K562 (cell line): ENCODE results near the gene ETS1. TPM values are rescaled to one million over a fixed set of nuclear protein-coding genes. Genes with fewer than 3 reads are reported as not detected.

Source experiments
- ATAC-seq: fragments of 200-7000 bp; cut with Tn5 transposase; 3 replicates; pipeline ENCODE4 v1.9.1; 2020; ENCODE audit warnings: moderate library complexity
- BruUV-seq: library from RNA; stranded (reverse); fragments of 400-500 nt; replicated peaks from 2 replicates; lab custom pipeline; 2021; lab: Mats Ljungman, UMichigan
- CTCF ChIA-PET: fragments of 300-600 bp; formaldehyde crosslinking; extraction: SDS; loops from one replicate; lab custom pipeline; 2021; ENCODE audit warnings: low intra/inter-chr PET ratio; lab: Yijun Ruan, JAX
- POLR2A ChIA-PET: fragments of 300-600, 350-650 bp; sonication (Branson Sonifier 250); formaldehyde crosslinking; extraction: SDS; loops from one replicate; lab custom pipeline; 2021; ENCODE audit warnings: antibody characterized with exemption, inconsistent platforms; lab: Yijun Ruan, JAX
- DNase-seq, 4 experiments: peaks; one replicate each; pipeline versions ENCODE4 v3.0.0 to v3.0.0-alpha.2; 2011 to 2018; ENCODE audit warnings: low spot score in 3 of 4, mixed read lengths in 3 of 4; ENCODE audit errors: extremely low read depth in 1 of 4
- FAIRE-seq: peaks from 2 replicates; lab custom pipeline; 2011; peaks lifted over from hg19 to GRCh38; lab: Jason Lieb, UNC
- H2AFZ ChIP-seq: 2 replicates; pipeline ENCODE4 v1.6.0; 2011; ENCODE audit warnings: low read depth, low read length, control low read depth, inconsistent platforms
- H3K27ac ChIP-seq: fragments of 200-600 bp; 3 replicates; pipeline ENCODE4 v1.8.0; 2011; ENCODE audit warnings: low read depth, mild to moderate bottlenecking, control low read depth, inconsistent platforms, low read length, moderate library complexity, mixed read lengths; ENCODE audit errors: extremely low read depth
- H3K27me3 ChIP-seq, 2 experiments: fragments of 300-600 bp in 1 of 2; 2 replicates in 1 of 2; 3 replicates in 1 of 2; pipeline versions ENCODE4 v1.6.0 to v1.8.0; 2011; ENCODE audit warnings: inconsistent platforms in 2 of 2, low read length in 2 of 2, mild to moderate bottlenecking in 1 of 2, mixed read lengths in 1 of 2, moderate library complexity in 1 of 2; ENCODE audit not compliant: control insufficient read depth in 2 of 2, insufficient read depth in 2 of 2
- H3K36me3 ChIP-seq: fragments of 300-600 bp; 3 replicates; pipeline ENCODE4 v1.8.0; 2011; ENCODE audit warnings: mild to moderate bottlenecking, low read length, inconsistent platforms; ENCODE audit not compliant: control insufficient read depth, insufficient read depth
- H3K4me1 ChIP-seq, 2 experiments: fragments of 200-600 bp in 1 of 2; replicated peaks in 1 of 2; 2 replicates in 1 of 2; 3 replicates in 1 of 2; pipeline versions ENCODE4 v1.5.1 to v1.8.0; 2011; ENCODE audit warnings: inconsistent platforms in 2 of 2, low read length in 2 of 2, mild to moderate bottlenecking in 1 of 2, mixed read lengths in 1 of 2, moderate library complexity in 1 of 2; ENCODE audit not compliant: control insufficient read depth in 2 of 2, insufficient read depth in 2 of 2
- H3K4me2 ChIP-seq: 2 replicates; pipeline ENCODE4 v1.6.1; 2011; ENCODE audit warnings: low read length, control low read depth, inconsistent platforms, mixed read lengths; ENCODE audit not compliant: insufficient read depth
- H3K4me3 ChIP-seq: fragments of 200-600 bp; sonication (generic), shearing (Covaris generic); 2 replicates; pipeline ENCODE4 v1.5.1; 2016; ENCODE audit warnings: control low read depth, inconsistent platforms
- H3K79me2 ChIP-seq: fragments of 200-600 bp; 3 replicates; pipeline ENCODE4 v1.8.0; 2011; ENCODE audit warnings: low read length, inconsistent platforms; ENCODE audit not compliant: control insufficient read depth, insufficient read depth
- H3K9ac ChIP-seq, 2 experiments: 2 replicates each; pipeline versions ENCODE4 v1.6.0 to v1.6.1; 2011; ENCODE audit warnings: low read depth in 2 of 2, low read length in 2 of 2, control low read depth in 1 of 2, inconsistent platforms in 1 of 2, mild to moderate bottlenecking in 1 of 2, mixed read lengths in 1 of 2; ENCODE audit not compliant: insufficient read depth in 1 of 2
- H3K9me1 ChIP-seq: one replicate; pipeline ENCODE4 v1.6.0; 2011; ENCODE audit warnings: inconsistent platforms, mild to moderate bottlenecking, low read length, moderate library complexity; ENCODE audit not compliant: control insufficient read depth, insufficient read depth
- H3K9me3 ChIP-seq: replicated peaks from 2 replicates; pipeline ENCODE4 v1.5.1; 2011; ENCODE audit warnings: low read depth, low read length, inconsistent platforms; ENCODE audit not compliant: control insufficient read depth, insufficient read depth
- H4K20me1 ChIP-seq: replicated peaks from 2 replicates; pipeline ENCODE4 v1.6.1; 2011; ENCODE audit warnings: low read length, inconsistent platforms, mixed read lengths; ENCODE audit not compliant: control insufficient read depth, insufficient read depth
- ARNT ChIP-seq, 2 experiments: fragments of 450-650 bp; IDR thresholded peaks; 2 replicates each; pipeline ENCODE4 v1.6.1; 2016; ENCODE audit warnings: mild to moderate bottlenecking in 1 of 2
- DDX20 ChIP-seq: fragments of 450-650 bp; IDR thresholded peaks from 2 replicates; pipeline ENCODE4 v1.6.1; 2016; ENCODE audit warnings: missing genetic modification characterization, low read depth, mild to moderate bottlenecking, missing compliant biosample characterization, moderate library complexity
- DNMT1 ChIP-seq: fragments of 450-650 bp; IDR thresholded peaks from 2 replicates; pipeline ENCODE4 v1.6.1; 2016; ENCODE audit warnings: antibody characterized with exemption, mild to moderate bottlenecking
- NRF1 ChIP-seq, 2 experiments: fragments of 450-650 bp; IDR thresholded peaks in 1 of 2; conservative IDR thresholded peaks in 1 of 2; 2 replicates each; pipeline ENCODE4 v1.6.1; 2014; ENCODE audit warnings: mild to moderate bottlenecking in 2 of 2
- POLR2A ChIP-seq: fragments of 450-650 bp; conservative IDR thresholded peaks from 2 replicates; pipeline ENCODE4 v1.6.1; 2016
- POU5F1 ChIP-seq: fragments of 150-350 bp; IDR thresholded peaks from 2 replicates; pipeline ENCODE4 v1.6.1; 2014; ENCODE audit warnings: borderline replicate concordance, low read length, low read depth, mild to moderate bottlenecking; ENCODE audit not compliant: partially characterized antibody
- PRPF4 ChIP-seq: fragments of 200-400 bp; formaldehyde crosslinking; IDR thresholded peaks from one replicate; pipeline ENCODE4 v1.6.1; 2017; ENCODE audit warnings: low read length, low read depth, mild to moderate bottlenecking; ENCODE audit not compliant: insufficient read depth, poor library complexity, severe bottlenecking
- PTTG1 ChIP-seq: fragments of 450-650 bp; IDR thresholded peaks from 2 replicates; pipeline ENCODE4 v1.6.1; 2016; ENCODE audit warnings: low read depth, mild to moderate bottlenecking, missing genetic modification characterization, missing compliant biosample characterization
- RBBP5 ChIP-seq: fragments of 200-600 bp; sonication (generic); IDR thresholded peaks from 2 replicates; pipeline ENCODE4 v1.6.1; 2012; ENCODE audit warnings: borderline replicate concordance, mild to moderate bottlenecking, low read length, control low read depth, inconsistent platforms; ENCODE audit not compliant: insufficient read depth, poor library complexity, severe bottlenecking
- ZNF3 ChIP-seq: fragments of 250-450 bp; sonication (Bioruptor Pico); IDR thresholded peaks from 2 replicates; pipeline ENCODE4 v1.5.0; 2021; ENCODE audit warnings: mild to moderate bottlenecking, moderate library complexity
- WGBS: fragments of 100-300 bp; shearing (Covaris generic); methylation state at CpG from one replicate; pipeline ENCODE4 v1.1.6; 2016; ENCODE audit warnings: low coverage, mixed read lengths; ENCODE audit not compliant: insufficient coverage; ENCODE audit errors: missing lambda C conversion rate; 5-methylcytosine and 5-hydroxymethylcytosine counted together
- in situ Hi-C: fragments of 300-500 bp; cut with MboI; formaldehyde crosslinking; loops from 4 replicates; pipeline ENCODE4 v1.15.0; 2018; ENCODE audit warnings: inconsistent platforms, mixed read lengths
- intact Hi-C: fragments of 100-400 bp; cut with micrococcal nuclease; formaldehyde crosslinking; loops from 2 replicates; pipeline ENCODE4 v1.14.2; 2022
- polyA plus RNA-seq, 8 experiments: library from polyadenylated mRNA; depleted of rRNA in 4 of 8; stranded (reverse) in 5 of 8; unstranded in 3 of 8; fragments of >200 nt; fragmentation: Nextera tagmentation in 2 of 8; fragmentation: Illumina TruSeq in 1 of 8; extraction: Ambion mirVana in 2 of 8; extraction: Trizol in 1 of 8; gene quantifications; 2 replicates each; pipeline versions ENCODE4 v1.2.1 to v1.2.3, GENCODE V29; 2011 to 2014; ENCODE audit warnings: inconsistent platforms in 1 of 8, missing spikeins in 1 of 8
- total RNA-seq, 7 experiments: library from RNA; depleted of rRNA in 6 of 7; stranded (reverse); fragments of >200 nt in 6 of 7; fragmentation: Illumina TruSeq in 2 of 7; extraction: Trizol in 2 of 7; gene quantifications; 2 replicates each; pipeline versions ENCODE4 v1.2.1 to v1.2.3, GENCODE V29; 2011 to 2021; ENCODE audit warnings: low replicate concordance in 1 of 7
- TF ChIP-seq, protein P1 (sequence below): fragments of 250-450 bp; sonication (Bioruptor Pico); IDR thresholded peaks from 2 replicates; pipeline ENCODE4 v1.8.0; 2021; ENCODE audit warnings: borderline replicate concordance, mild to moderate bottlenecking, moderate library complexity; ENCODE audit not compliant: poor library complexity, severe bottlenecking
- TF ChIP-seq, protein P2 (sequence below): fragments of 250-450 bp; sonication (Bioruptor Pico); IDR thresholded peaks from 2 replicates; pipeline ENCODE4 v1.4.0; 2020
- TF ChIP-seq, protein P3 (sequence below): sonication (generic); formaldehyde crosslinking; IDR thresholded peaks from 2 replicates; pipeline ENCODE4 v1.9.0; 2022; ENCODE audit warnings: mild to moderate bottlenecking, missing genetic modification reagents
- TF ChIP-seq, protein P4 (sequence below): sonication (generic); formaldehyde crosslinking; IDR thresholded peaks from 2 replicates; pipeline ENCODE4 v1.8.0; 2022; ENCODE audit warnings: missing genetic modification reagents, mild to moderate bottlenecking, borderline replicate concordance

Gene ETS1
- total and polyA plus RNA-seq, 9 of the 15 experiments (the other 6 are each of a cell fraction or from before 2014, with no cell fraction given) = 0.04 to 1.4 (median 0.23) TPM

DNA sequence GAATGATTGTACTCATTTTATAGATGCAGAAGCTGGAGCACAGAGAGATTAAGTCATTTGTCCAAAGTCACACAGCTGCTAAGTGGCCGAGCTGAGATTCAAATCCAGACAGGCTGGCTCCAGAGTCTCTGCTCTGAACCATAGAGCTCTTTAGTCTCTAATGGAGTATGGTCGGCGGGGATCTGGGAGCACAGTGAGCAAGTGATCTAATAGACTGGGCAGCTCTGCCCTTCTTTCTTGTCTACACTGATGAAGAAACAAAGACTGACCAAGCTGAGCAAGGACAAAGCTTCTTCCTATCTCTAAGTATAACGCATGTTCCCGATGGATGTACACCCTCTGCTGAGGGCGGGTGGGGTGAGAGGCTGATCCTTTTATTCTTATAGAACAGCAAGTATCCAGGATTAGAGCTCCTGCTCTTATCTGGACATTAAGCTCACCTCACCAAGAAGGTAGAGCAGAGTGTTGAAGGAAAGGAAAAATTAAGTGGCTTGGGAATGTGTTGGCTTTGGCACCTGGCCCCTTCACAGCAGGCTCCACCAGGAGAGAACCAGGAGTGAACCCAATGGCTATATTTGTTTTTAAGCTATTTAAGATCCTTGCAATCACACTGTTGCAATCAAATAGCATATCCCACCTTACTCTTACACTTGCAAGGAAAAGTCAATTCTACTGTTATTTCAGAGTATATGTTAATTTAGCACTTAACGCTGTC is 68.7 kb downstream of the ETS1 start:
- TF ChIP-seq RBBP5 (no peak), POU5F1 (no peak), DDX20 (tag) (no peak), ARNT (IDR thresholded peaks at IDR 0.05) (no peak), NRF1 (conservative IDR thresholded peaks at IDR 0.05 in 1 of 2, IDR thresholded peaks at IDR 0.05 in 1 of 2) (no peak), DNMT1 (no peak), ZNF3 (no peak), PRPF4 (no peak), POLR2A (no peak), PTTG1 (tag) (no peak)
- TF ChIP-seq, protein P1, sequence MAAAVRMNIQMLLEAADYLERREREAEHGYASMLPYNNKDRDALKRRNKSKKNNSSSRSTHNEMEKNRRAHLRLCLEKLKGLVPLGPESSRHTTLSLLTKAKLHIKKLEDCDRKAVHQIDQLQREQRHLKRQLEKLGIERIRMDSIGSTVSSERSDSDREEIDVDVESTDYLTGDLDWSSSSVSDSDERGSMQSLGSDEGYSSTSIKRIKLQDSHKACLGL (CRISPR knock-in tag) = no peak
- TF ChIP-seq, protein P2, sequence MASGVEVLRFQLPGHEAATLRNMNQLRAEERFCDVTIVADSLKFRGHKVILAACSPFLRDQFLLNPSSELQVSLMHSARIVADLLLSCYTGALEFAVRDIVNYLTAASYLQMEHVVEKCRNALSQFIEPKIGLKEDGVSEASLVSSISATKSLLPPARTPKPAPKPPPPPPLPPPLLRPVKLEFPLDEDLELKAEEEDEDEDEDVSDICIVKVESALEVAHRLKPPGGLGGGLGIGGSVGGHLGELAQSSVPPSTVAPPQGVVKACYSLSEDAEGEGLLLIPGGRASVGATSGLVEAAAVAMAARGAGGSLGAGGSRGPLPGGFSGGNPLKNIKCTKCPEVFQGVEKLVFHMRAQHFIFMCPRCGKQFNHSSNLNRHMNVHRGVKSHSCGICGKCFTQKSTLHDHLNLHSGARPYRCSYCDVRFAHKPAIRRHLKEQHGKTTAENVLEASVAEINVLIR = no peak
- TF ChIP-seq, protein P3, sequence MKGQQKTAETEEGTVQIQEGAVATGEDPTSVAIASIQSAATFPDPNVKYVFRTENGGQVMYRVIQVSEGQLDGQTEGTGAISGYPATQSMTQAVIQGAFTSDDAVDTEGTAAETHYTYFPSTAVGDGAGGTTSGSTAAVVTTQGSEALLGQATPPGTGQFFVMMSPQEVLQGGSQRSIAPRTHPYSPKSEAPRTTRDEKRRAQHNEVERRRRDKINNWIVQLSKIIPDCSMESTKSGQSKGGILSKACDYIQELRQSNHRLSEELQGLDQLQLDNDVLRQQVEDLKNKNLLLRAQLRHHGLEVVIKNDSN (CRISPR knock-in tag) = no peak
- TF ChIP-seq, protein P4, sequence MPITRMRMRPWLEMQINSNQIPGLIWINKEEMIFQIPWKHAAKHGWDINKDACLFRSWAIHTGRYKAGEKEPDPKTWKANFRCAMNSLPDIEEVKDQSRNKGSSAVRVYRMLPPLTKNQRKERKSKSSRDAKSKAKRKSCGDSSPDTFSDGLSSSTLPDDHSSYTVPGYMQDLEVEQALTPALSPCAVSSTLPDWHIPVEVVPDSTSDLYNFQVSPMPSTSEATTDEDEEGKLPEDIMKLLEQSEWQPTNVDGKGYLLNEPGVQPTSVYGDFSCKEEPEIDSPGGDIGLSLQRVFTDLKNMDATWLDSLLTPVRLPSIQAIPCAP (CRISPR knock-in tag) = no peak
- H3K79me2 ChIP-seq = no peaks in the 10 kb centered on the region
- no peaks in the 10 kb centered on the region for H4K20me1 ChIP-seq
- no peak for DNase-seq
- no TSS peak for BruUV-seq
- H3K9me1 ChIP-seq = no peaks in the 10 kb centered on the region
- H3K27me3 ChIP-seq = no peaks in the 10 kb centered on the region; a peak in 1 of 5 replicates
- intact Hi-C loops (no loop called here), in situ Hi-C loops (no loop called here)
- no peaks in the 10 kb centered on the region for H3K9me3 ChIP-seq
- no peak overlapping the region for H3K27ac ChIP-seq
- ChIA-PET POLR2A (interaction anchor here (0.6 kb wide), 1 partner anchor 12 kb away, joined by 3 read pairs; no protein-coding TSS in a partner anchor), CTCF (no interaction called here)
- peaks cover 5 to 12% of the 10 kb centered on the region in 2 experiments; a peak in 3 of 5 replicates for H3K4me1 ChIP-seq
- H3K4me3 ChIP-seq = no peak overlapping the region
- no peak for ATAC-seq
- no peak overlapping the region for H3K4me2 ChIP-seq
- no peak overlapping the region for H2AFZ ChIP-seq
- no peak for FAIRE-seq
- H3K36me3 ChIP-seq = no peaks in the 10 kb centered on the region
- no peak overlapping the region for H3K9ac ChIP-seq
- WGBS = 5% methylated on average over 5 of the region's 7 CpGs
